ENCODE results near the gene TTLL12. TPM values are rescaled to one million over a fixed set of nuclear protein-coding genes. Genes with fewer than 3 reads are reported as not detected.

TTLL12 gene
- total RNA-seq, 1 donor from 2014 or later, result 31.4 TPM

DNA sequence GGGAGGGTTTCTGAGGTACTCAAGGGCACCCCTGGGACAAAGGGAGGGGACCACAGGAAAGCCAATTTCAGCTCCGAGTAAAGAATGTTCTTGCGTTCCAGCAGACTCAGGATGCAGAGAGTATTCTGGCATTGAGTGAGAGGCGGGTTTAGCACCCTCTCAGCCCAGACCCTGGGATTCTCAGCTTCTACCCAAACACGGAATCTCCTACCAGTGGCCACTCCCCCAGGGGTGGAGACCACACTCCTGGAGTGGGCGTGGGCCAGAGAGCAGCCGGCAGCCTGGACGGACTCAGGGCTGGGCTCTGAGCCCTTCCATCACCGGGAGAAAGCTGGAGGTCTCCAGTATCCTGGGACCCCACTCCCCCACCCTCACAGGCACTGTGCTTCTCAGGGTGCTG, 26.1 kb upstream of the TTLL12 start:
- DNase-seq, result no peak

- no peak for DNase-seq
Measured at GRCh38 chr22:43212434-43212952, 25.6 kb upstream of the TTLL12 start.

DNA sequence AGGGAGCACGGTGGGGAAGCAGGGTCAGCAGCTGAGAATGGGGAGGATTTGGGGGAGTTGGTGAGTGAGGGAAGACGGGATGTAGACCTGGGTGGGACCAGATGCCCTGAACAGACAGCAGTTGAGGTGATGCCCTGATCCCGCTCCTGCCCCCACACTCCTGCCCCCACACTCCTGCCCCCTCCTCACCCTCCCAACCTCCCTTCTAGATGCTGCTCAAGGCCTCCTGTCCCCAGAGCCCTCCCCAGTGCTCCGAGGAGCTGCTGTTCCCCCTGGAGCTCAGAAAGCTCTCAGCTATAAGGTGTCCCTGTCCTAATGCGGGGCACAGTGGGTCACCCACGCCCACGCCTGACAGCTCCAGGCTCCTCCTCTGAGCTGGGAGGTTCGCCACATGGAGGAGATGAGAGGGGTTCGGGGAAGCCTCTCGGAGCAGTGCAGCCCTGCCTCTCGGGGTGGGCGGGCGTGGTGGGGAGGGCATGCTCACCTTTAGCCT, 25.1 kb upstream of the TTLL12 start:
- DNase-seq, result no peak

DNA sequence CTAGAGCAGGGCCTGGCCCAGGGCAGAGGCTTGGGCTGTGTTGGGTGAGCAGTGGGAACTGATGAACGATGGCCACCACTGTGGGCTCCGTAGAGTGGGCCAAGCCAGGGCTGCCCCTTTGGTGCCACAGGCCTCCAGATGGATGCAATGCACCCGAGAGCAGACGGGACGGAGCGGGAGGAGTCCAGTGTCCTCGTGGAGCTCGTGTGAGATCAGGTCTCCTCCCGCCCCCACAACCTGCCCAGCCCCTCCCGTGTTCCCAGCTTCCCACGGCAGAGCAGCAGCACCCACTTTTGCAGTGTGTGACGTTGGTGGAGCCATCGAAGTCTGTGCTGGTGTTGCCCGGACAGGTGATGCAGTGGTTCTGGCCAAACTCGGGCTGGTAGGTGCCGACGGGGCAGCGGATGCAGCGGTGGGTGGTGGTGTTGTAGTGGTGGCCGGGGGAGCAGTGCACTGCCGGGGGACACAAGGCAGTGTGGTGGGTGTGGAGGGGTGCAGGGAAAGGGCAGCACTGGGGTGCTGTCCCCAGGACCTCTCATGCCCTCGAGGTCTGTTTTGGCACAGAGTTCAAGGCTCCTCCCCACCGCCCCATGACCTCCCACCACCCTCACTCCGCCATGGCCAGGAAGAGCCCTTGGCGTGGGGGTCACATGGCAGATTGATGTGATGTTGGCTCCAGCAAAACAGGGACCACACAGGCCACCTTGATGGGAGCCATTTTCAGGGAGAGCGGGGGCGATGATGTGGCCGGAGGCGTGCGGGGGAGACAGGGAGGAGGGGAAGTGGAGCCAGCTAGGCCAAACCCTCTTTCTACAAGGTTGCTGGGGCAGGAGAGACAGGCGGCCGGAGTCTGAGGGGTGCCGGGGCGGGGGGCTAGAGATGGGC, 23.9 kb upstream of the TTLL12 start:
- no peak for DNase-seq

GRCh38 chr22:43209971-43210370, 23.0 kb upstream of the TTLL12 start:
- DNase-seq, result no peak

DNA sequence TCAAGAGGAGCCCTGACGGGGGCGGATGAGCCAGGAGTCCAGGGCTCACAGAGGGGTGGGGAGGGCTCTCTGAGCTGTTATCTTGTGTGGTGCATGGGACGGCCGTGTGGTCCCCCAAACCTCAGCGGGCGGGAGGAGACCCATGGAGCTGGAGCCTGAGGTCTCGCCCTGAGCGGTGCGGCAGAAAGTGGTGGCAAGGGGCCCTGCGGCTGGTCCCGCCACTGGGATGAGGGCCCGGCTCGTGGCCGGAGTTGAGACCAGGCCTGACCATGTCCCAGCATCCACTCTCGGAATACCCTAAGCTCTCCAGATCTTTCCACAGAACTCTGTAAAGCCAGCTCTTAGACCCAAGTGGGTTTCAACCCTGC, 22.6 kb upstream of the TTLL12 start:
- DNase-seq, result no peak

GRCh38 chr22:43208703-43209522, 22.0 kb upstream of the TTLL12 start:
- no peak for DNase-seq

GRCh38 chr22:43207849-43208702, 21.1 kb upstream of the TTLL12 start:
- no peak for DNase-seq

- no peak for DNase-seq
Measured at GRCh38 chr22:43207386-43207785, 20.5 kb upstream of the TTLL12 start.

DNA sequence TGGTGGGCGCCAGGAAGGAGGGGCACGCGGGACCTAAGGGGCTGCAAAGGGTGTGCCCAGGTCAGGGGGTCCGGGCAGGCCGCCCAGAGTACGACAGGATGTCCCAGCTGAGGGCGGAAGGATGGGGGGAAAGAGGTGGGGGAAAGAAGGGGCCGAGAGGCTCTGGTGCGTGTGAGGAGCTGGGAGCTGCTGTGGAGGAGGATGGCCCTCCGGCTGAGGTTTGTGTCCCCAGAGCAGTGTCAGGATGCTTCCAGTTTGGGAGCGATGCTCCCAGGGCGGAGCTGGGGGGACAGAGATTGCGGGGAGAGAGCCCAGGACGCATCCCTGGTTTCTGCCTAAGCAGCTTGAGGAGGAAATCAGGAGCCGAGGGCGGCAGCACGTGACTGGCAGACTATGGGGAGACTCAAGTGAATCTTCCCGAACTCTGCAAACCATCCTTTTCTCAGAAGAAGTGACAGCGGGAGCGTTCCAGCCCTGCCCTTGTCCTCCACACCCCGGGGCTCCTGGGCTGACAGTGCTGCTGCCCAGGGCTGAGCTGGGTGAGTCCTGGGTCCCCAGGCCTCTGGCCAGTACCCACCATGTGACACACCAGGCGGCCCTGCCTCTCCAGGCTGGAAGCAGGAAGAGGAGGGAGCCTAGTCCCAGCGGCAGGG, 19.7 kb upstream of the TTLL12 start:
- DNase-seq, result no peak

DNA sequence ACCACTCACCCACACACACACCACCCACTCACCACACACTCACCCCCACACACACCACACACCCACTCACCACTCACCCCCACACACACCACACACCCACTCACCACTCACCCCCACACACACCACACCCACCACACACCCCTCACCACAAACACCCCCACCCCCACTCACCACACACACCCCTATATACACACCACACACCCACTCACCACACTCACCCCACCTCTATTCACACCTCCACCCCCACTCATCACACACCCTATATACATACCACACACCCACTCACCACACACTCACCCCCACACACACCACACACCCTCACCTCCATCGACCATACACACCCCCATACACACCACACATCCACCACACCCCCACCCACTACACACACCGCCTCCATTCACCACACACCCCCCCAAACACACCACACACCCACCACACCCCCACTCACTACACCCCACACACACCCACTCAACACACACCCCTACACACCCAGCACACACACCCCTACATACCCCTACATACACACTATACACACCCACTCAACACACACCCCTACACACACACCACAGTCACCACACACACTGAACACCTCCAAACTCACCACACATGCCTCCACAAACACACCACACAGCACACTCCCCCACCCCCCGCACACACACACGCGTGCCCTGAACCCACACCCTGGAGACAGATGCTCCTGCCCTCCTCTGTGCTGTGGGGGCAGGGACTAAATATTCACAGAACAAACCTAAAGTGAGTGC, 19.0 kb upstream of the TTLL12 start:
- DNase-seq, result no peak

DNA sequence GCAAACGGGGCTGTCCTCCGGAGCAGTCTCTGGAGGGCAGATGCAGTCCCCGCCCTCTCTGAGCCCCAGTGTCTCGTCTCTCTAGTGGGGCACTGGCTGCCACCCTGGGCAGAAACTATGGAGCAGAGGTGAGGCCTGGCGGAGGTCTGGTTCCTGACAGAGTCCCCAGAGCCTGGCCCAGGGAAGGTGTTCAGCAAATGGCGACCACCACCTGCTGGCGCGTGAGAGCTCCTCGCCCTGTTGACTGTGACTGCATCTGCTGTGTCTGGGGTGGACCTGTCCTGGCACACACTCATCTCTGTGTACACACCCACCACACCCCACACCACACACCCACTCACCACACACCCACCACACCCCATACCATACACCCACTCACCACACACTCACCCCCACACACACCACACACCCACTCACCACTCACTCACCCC, 18.3 kb upstream of the TTLL12 start:
- no peak for DNase-seq

DNA sequence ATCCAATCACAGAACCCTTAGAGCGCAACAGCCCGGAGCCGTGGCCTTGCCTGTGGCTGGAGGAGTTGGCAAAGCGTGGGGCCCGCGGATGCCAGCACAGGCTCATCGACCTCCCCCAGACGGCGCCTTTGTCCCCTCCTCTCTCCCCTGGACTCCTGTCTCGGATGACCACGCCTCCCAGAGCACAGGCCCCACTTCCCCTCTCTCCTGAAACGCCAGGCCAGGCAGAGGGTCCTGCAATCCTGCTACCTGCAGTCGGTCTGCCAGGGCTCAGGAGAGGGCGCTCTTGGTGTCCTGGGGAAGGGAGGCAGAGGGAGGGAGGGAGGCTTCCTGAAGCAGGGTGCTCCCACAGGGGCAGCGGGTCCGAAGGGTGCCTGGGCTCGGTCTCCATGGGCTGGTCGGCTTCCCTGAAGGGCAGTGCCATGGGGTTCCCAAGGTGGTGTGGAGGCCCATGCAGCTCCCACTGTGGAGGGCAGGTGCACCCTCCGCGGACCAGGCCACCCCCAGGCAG, 16.6 kb upstream of the TTLL12 start:
- DNase-seq, result no peak

- no peak for DNase-seq
Measured at GRCh38 chr22:43202756-43203410, 15.9 kb upstream of the TTLL12 start.

DNA sequence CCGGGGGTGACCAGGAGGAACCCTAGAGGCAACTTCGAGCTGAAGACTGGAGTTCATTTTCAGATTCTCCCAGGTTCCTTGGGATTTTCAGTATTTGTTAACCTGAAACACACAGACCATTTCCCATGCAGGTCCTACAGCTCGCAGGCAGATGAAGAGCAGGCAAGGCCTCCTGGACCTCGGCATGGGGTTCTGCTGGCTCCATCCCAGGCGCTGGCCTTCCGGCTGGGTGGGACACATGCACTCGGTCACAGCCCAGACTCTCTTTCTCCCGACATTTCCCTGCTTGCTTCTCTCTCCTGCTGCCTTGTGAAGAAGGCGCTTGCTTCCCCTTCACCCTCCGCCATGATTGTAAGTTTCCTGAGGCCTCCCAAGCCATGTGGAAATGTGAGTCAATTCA, 15.4 kb upstream of the TTLL12 start:
- no peak for DNase-seq

DNA sequence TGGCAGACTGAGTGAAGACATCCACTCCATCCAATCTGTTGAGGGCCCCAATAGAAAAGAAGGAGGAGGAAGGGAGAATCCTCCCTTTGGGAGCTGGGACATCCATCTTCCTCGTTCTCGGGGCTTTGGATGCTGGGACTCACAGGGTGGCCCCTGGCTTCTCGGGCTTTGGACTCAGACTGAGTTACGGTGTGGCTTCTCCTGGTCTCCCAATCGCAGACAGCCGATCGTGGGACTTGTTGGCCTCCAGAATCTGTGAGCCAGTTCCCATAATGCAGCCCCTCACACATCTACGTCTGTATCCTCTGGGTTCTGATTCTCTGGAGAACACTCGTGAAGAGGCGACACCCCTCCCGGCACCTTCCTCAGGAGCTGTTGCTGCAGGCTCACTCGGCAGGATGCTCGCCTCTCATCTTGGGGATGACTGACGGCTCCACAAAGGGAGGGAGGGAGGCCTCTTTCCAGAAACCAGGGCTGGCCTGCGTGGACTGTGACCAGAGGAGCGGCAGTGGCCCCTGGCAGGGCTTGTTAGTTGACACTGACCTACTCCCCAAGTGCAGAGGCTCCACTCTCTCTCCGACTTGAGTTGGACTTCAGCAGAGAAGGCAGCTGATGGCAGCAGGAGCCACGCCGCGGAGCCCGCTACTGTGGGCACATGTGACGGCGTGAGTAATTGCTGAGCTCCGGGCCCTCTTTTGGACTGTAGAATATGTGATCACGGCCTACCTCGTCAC, 14.7 kb upstream of the TTLL12 start:
- no peak for DNase-seq

- DNase-seq, result no peak
Measured at GRCh38 chr22:43200555-43200954, 13.6 kb upstream of the TTLL12 start.

- no peak for DNase-seq
Measured at GRCh38 chr22:43200031-43200430, 13.1 kb upstream of the TTLL12 start.

- no peak for DNase-seq
Measured at GRCh38 chr22:43199541-43199940, 12.6 kb upstream of the TTLL12 start.

Measured in occipital lobe (tissue), 2 donors.